ELF-1 (cell line): ENCODE data around the gene EFEMP2.
A peak's percentile ranks its signal among the peaks of the same experiment; 100 is the strongest.
"Not testable (repeated sequence)": the region's sequence is repeated elsewhere in the genome, so short reads cannot be mapped to it uniquely, and the experiment has no call there.

Experiments used
- DNase-seq: peaks from one replicate; pipeline ENCODE4 v3.0.0-alpha.2; 2016; ENCODE audit warnings: low read depth, low spot score

EFEMP2 gene

DNA sequence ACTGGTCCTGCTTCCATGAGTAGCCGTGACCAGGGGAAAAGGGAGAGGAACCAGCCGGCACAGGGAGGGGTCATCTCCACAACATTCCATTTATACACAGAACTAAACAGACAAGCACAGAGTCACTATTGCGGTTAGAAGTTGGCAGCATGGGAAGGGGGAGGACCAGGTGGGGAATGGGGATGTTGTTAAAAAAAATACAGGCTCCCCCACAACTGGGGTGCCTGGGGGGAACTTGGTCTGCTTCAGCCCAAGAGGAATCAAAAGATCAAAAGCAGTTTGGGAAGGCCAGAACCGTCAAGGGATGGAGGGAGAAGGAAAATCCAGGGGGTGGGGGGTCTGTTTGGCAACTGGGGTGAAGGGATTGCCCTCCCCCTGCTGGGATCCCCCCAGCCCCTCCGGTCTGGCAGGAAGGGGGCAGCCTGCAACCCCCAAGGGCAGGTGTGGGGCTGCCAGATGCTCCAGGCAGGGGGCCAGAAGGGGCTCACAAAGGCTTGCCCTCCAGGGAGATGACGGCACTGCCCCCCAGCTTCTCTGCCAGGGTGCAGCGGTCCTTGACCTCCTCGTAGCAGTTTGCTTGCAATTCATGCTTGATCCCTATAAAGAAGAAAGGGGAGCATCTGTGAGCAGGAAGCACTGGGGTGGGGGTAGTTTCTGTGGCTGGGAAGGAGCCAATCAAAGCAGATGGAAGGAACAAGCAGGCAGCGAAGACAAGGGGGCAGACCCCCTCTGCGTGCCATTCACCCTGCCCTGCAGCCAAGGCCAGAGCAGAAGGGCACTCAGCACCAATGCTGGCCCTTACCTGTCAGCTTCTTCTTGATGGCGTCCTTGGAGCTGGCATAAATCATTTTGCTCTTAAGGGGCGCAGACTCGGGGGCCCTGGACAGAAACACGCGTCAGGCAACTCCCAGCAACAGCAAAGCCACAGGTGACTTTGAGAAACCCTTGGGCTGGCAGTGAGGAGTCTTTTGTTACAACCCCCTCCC, 17.5 kb downstream of the EFEMP2 start:
- no peak for DNase-seq

- no peak for DNase-seq
These were observed 18.4 kb downstream of the EFEMP2 start for GRCh38 chr11:65854161-65854592.

DNA sequence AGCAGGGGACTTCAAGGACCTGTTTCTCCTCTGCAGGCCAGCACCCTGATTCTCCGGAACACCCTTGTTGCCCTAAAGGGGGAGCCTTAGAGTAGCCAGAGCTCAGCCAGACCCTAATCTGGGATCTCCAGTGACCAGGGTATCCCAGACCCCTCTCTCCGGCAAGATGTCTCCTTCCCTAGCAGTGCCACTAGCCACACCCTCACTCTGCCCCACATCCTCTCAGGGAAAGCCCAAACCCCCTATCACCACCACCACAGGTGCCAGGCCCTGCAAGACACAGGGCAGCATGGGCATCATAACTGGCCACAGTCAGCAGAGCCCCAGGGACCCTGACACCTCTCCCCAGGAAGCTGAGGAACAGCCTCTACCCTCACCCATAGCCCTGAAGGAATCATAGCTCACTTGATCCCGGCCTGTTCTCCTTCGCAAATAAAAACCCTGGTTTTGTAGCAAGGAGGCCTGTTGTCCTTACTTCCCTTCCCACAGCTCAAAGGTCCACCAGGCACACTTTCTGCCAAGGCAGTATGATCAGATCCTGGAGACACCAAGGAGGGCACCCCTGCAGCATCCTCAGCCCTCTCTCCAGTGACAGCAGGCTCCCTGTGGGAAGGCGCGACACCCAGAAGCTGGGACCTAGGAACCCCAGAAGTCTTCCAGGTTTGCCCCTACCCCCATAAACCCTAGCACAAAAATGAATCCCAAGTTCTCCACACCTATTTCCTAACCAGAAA, 19.2 kb downstream of the EFEMP2 start:
- no peak for DNase-seq

DNA sequence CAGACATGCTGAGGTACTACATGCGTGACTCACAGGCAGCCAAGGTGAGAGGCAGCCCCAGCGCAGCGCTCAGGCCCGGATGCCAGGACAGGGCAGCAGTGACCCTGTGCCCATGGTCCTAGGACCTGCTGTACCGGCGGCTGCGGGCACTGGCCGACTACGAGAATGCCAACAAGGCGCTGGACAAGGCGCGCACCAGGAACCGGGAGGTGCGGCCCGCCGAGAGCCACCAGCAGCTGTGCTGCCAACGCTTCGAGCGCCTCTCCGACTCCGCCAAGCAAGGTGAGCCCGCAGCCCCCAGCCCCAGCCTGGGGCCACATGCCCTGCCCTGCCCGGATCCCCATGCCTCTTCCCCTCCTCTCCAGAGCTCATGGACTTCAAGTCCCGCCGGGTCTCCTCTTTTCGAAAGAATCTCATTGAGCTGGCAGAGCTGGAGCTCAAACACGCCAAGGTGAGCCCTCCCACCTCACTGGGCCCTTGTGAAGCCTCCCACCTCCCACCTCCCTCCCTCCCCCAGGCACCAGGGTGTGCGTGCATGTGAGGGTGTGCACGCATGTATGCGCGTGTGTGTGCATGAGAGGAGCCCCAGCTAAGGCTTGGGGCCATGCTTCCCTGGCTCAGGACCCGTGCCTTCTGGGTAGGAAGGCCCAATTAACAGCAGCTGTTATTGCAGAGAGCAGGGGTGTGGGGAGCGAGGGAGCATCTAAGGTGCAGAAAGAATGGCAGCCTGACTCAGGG, 19.9 kb downstream of the EFEMP2 start:
- DNase-seq: peak; percentile 27

GRCh38 chr11:65851811-65852507, 20.6 kb downstream of the EFEMP2 start:
- peak; percentile 23 for DNase-seq

- DNase-seq: peak; percentile 91
These were observed 21.5 kb downstream of the EFEMP2 start for GRCh38 chr11:65851083-65851579.

DNA sequence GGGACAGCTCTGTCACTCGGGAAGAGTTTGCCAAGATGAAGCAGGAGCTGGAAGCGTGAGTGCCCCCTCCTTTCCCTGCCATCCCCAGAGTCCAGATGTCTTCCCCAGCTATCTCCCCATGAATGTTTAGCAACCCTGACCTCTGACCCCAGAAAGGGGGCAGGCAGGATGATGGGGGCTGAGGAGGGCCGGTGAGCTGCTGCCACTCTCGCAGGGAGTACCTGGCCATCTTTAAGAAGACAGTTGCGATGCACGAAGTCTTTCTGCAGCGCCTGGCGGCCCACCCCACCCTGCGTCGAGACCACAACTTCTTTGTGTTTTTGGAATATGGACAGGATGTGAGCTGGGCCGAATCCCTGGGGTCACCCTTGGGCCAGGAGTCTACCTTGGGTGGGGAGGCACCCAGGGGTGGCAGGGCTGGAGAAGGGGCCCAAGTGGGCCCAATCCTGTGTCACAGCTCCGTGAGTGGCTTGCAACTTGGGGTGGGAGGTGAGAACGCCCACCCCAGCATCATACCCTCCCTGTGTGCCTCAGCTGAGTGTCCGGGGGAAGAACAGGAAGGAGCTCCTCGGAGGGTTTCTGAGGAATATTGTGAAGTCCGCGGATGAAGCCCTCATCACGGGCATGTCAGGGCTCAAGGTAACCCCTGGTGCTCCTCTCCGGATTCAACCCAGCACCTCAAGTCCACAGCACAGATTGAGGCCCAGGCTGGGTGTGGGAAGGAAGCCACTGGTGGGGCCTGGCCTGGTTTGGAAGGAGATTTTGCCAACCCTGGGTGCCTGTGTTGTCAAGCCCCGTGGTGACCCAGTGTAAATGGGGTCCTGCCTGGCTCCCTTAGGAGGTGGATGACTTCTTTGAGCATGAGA, 22.1 kb downstream of the EFEMP2 start:
- DNase-seq: peak; percentile 25

- DNase-seq: peak; percentile 14
These were observed 22.8 kb downstream of the EFEMP2 start for GRCh38 chr11:65849771-65850216.

- DNase-seq: peak; percentile 60
These were observed 23.2 kb downstream of the EFEMP2 start for GRCh38 chr11:65849366-65849765.

DNA sequence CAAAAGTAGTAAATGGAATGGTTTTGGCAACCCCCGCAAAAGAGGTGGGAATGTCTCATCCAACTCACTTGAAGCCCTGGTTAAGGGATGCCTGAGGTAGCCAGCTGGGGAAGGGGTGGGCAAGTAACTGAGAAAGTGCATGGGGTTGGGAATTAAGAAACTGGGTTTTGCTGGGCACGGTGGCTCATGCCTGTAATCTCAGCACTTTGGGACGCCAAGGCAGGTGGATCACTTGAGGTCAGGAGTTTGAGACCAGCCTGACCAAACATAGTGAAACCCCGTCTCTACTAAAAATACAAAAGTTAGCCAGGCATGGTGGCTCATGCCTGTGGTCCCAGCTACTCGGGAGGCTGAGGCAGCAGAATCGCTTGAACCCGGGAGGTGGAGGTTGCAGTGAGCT, 23.9 kb downstream of the EFEMP2 start:
- DNase-seq: not testable (repeated sequence)

GRCh38 chr11:65847746-65848145, 24.9 kb downstream of the EFEMP2 start:
- DNase-seq: no peak

GRCh38 chr11:65844231-65844872, 28.2 kb downstream of the EFEMP2 start:
- DNase-seq: no peak

- DNase-seq: no peak
These were observed 28.8 kb downstream of the EFEMP2 start for GRCh38 chr11:65843811-65844210.

DNA sequence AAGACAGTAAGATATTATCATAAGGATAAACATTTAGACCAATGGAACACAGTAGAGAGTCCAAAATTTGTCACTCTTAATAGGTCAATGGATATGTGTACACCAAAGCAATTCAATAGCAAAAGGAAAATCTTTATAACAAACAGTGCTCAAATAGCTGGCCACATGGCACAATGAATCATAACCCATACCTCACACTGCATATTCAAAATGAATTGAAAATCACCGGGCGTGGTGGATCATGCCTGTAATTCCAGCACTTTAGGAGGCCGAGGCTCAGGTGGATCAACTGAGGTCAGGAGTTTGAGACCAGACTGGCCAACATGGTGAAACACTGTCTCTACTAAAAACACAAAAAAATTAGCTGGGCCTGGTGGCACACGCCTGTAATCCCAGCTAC, 30.5 kb downstream of the EFEMP2 start:
- no peak for DNase-seq

- DNase-seq: no peak
These were observed 38.4 kb downstream of the EFEMP2 start for GRCh38 chr11:65834202-65834601.

DNA sequence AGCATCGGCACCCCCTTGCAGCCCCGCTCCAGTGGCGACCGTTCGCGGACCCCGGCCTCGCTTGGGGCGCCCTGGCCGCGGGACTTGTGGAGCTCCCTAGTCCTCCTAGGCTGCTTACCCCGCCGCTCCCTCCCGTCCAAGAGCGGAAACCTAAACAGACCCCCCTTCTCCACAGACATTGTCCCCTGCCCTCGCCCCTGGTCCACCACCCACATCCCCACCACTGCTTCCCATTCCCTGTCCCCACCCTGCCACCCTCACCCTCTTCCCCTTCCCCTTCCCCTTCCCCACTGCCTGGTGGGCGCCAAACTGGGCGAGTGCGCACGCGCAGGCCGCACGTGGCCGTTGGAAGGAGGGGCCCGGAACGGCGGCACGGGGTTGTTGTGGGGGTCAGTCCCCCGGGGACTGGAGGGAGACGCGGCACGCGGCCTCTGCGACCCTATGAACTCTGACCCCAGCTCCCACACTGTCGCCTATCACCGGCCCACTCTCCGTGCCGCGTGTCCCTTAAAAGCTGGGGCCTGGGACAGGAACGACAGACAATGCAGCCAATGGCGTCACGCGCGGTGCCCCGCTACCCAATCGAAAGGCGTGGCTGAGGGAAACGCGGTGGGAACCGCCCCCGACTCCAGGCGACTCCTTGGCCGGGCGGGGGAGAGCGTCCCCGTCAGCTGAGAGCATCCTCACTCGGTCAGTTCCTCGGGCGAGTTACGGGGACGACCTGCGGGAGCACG, 39.1 kb downstream of the EFEMP2 start, which contains the start of gene SNX32:
SNX32 (plus strand) TSS at position 667 of the 734 bp plus-strand sequence. CDS start 103 bp downstream, outside the sequence.
- DNase-seq: peak; percentile 97

- not testable (repeated sequence) for DNase-seq
These were observed 40.4 kb downstream of the EFEMP2 start for GRCh38 chr11:65832231-65832630.

- DNase-seq: no peak
These were observed 43.1 kb downstream of the EFEMP2 start for GRCh38 chr11:65829459-65829858.
